Activated CD4-positive, alpha-beta T cell treated with anti-CD3 and anti-CD28 coated beads for 4 hours (primary cell): ENCODE data around the gene TTC28.
"Not testable (repeated sequence)": the region's sequence is repeated elsewhere in the genome, so short reads cannot be mapped to it uniquely, and the experiment has no call there.

Experiments used
- DNase-seq, 2 donors: peaks; one replicate each; pipeline ENCODE4 v3.0.0-alpha.2; 2020

TTC28 gene

DNA sequence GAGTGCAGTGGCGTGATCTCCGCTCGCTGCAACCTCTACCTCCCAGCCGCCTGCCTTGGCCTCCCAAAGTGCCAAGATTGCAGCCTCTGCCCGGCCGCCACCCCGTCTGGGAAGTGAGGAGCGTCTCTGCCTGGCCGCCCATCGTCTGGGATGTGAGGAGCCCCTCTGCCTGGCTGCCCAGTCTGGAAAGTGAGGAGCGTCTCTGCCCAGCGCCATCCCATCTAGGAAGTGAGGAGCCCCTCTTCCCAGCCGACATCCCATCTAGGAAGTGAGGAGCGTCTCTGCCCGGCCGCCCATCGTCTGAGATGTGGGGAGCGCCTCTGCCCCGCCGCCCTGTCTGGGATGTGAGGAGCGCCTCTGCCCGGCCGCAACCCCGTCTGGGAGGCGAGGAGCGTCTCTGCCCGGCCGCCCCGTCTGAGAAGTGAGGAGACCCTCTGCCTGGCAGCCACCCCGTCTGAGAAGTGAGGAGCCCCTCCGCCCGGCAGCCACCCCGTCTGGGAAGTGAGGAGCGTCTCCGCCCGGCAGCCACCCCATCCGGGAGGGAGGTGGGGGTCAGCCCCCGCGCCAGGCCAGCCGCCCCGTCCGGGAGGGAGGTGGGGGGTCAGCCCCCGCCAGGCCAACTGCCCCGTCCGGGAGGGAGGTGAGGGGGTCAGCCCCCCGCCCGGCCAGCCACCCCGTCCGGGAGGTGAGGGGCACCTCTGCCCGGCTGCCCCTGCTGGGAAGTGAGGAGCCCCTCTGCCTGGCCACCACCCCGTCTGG lies 126.4 kb downstream of the TTC28 start:
- not testable (repeated sequence) for DNase-seq

DNA sequence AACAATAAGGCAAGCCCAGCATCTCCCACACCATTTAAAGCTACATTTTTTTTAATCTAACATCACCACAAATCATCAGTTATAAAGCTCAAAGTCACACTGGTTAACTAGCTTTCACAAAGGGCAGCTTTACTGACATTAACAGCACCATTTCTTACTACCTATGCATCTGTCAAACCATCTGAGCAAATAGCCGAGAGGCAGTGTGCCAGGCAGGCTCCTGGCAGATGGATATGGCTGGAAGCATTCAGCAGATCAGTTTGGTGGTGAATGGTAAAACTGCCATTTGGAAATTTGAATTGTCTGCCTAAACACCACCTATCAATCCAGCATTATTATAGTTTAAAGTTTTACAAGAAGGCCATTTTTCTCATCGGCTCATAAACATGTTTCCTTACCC lies 131.2 kb downstream of the TTC28 start:
- no peak for DNase-seq

DNA sequence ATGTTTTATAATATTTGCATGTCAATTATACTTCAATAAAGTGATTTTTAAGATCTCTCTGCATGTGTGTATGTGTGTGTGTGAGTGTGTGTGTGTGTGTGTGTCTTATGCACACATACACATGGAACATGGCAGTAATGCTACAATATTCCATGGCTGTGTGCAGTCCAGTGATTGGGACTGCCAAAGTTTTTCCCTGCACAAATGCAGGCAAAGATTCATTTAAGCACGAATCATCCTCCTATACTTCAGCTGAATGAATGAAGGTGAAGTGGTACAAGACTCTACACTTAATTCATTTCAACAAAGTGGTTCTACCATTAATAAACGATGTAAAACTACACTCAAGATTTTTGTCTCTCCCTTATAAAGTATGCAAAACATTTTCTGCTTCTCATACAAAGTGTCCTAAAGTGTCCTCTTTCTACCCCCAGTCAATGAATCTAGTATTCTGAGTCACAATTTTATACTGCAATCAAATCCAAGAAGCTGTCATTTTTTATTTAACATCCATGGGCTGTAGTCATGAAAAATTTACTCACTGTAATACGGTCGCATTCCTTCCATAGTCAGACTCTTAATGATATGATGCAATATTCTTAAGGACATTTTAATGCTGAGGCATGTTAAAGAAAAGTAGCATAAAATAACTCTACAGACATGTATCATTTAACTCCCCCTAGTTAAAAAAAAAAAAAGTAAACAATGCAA lies 132.4 kb downstream of the TTC28 start:
- no peak for DNase-seq

DNA sequence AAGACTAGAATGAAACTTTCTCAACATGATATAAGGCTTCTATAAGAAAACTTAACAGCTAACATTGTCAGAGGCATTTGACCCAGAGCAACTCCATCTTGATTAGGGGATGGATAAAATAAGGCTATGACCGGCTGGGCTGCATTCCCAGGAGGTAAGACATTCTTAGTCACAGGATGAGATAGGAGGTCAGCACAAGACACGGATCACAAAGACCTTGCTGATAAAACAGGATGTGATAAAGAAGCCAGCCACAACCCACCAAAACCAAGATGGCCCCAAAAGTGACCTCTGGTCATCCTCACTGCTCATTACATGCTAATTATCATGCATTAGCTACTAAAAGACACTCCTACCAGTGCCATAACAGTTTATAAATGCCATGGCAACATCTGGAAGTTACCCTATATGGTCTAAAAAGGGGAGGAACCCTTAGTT lies 135.2 kb downstream of the TTC28 start:
- DNase-seq: no peak

DNA sequence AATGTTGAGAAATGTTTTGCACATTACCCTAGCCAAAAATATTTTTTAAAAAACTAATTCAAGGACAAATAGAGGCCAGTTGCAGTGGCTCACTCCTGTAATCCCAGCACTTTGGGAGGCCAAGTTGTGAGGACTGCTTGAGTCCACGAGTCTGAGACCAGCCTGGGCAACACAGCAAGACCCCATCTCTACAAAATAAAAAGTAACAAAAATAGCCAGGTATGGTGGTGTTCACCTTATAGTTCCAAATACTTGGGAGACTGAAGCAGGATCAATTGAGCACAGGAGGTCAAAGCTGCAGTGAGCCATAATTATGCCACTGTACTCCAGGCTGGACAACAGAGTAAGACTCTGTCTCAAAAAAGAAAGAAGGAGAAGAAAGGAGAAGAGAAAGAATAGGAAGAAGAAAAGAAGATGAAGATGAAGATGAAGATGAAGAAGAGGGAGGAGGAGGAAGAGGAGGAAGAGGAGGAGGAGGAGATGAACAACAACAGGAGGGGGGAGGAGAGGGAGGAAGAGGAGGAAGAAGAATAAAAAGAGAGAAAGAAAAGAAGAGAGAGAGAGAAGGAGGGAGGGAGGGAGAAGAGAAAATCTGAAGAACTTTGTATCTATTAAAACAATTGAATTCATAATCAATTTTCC lies 136.5 kb downstream of the TTC28 start:
- no peak for DNase-seq

DNA sequence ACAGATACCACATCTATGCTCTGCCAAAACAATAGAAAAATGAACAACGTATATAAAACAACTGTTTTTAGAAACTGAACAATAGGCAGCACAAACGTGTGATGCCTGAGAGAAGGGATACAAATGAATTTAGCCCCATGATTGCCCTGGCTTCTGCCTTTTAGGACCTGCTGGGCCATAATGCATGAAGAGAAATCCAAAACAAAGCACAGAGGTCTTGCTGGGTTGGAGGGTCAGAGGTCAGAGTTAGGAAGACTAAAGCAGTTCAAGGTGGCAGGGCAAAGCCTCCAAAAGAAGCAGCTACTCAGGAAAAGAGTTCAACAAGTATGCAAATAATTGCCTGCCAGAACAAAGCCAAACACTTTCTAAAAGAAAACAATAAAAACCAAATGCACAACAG lies 138.5 kb downstream of the TTC28 start:
- no peak for DNase-seq

DNA sequence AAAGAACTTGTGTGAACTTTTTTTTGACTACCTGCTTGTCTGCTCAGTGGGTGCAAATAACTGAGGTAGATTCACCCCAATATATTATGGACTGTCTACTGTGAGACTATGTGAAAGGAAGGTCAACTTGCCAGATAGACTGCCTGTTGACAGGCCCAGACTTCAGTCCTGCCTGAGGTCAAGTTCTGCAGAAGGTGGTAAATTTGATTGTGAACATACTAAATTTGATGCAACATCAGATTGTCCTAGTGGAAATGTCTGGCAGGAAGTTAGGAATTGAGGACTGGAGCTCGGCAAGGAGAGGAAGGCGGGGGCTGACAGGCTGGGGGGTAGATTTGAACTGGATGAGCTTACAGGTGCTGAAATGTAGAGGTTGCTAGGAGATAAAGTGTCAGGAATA lies 140.7 kb downstream of the TTC28 start:
- DNase-seq: no peak

DNA sequence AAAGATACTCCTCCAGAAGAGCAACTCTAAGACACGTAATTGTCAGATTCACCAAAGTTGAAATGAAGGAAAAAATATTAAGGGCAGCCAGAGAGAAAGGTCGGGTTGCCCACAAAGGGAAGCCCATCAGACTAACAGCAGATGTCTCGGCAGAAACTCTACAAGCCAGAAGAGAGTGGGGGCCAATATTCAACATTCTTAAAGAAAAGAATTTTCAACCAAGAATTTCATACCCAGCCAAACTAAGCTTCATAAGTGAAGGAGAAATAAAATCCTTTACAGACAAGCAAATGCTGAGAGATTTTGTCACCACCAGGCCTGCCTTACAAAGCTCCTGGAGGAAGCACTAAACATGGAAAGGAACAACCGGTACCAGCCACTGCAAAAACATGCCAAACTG lies 149.1 kb downstream of the TTC28 start:
- not testable (repeated sequence) for DNase-seq

DNA sequence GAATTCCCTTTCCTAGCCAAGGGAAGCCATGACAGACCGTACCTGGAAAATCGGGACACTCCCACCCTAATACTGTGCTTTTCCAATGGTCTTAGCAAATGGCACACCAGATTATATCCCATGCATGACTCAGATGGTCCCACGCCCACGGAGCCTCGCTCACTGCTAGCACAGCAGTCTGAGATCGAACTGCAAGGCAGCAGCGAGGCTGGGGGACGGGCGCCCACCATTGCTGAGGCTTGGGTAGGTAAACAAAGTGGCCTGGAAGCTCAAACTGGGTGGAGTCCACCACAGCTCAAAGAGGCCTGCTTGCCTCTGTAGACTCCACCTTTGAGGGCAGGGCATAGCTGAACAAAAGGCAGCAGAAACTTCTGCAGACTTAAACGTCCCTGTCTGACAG lies 150.5 kb downstream of the TTC28 start:
- DNase-seq: not testable (repeated sequence)

DNA sequence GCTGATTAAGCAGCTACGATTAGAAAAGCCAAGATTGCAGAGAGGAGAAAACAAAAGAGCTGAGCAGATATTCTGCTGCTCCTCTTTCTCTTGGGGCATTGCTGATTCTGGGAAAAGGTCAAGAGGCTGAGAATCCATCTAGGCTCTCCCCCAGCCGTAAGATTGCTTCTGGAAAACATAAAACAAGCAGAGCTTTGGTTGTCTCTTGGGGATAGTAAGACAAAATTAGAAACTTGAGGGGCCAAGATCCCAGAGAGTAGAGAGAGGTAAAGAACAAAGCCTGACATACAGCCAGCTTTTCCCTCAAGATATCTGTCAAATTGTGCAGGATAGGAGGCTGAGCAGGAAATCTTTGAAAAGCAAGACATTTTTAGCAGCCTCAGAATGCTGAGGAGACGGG lies 158.2 kb downstream of the TTC28 start:
- DNase-seq: no peak

DNA sequence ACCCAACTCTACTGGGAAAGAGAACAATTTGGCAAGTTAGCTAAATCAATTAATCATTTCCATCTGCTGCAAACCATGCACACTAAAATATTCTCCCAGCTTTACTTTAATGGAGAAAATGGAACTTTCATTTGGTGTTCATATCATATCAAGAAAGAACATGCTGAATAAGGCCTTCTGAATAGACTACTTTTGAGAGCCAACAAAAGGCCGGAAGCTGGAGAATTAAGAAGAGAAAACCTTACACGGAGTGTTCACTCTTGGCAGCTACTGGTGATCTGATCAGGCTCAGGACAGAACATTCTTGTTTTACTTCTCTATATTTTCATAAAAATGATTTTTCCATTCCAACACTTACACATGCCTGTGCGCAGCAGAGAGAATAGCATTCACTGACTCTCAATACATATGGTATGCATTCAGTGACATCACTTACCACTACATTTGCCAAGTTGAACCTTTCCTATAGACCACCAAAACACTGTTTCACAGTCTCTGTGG lies 165.3 kb downstream of the TTC28 start:
- DNase-seq: no peak

DNA sequence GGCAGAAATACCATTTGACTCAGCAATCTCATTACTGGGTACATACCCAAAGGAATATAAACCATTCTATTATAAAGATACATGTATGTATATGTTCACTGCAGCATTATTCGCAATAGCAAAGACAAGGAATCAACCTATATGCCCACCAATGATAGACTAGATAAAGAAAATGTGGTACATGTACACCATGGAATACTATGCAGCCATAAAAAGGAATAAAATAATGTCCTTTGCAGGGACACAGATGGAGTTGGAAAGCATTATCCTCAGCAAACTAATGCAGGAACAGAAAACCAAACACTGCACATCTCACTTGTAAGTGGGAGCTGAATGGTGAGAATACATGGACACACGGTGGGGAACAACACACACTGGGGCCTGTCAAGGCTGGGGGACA lies 167.3 kb downstream of the TTC28 start:
- not testable (repeated sequence) for DNase-seq

DNA sequence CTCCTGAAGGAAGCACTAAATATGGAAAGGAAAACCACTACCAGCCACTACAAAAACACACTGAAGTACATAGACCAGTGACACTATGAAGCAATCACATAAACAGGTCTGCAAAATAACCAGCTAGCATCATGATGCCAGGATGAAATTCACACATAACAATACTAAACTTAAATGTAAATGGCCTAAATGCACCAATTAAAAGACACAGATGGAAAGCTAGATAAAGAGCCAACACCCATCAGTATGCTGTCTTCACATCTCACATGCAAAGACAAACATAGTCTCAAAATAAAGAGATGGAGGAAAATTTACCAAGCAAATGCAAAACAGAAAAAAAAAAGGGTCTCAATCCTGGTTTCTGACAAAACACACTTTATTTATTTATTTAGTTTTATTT lies 171.7 kb downstream of the TTC28 start:
- no peak for DNase-seq

DNA sequence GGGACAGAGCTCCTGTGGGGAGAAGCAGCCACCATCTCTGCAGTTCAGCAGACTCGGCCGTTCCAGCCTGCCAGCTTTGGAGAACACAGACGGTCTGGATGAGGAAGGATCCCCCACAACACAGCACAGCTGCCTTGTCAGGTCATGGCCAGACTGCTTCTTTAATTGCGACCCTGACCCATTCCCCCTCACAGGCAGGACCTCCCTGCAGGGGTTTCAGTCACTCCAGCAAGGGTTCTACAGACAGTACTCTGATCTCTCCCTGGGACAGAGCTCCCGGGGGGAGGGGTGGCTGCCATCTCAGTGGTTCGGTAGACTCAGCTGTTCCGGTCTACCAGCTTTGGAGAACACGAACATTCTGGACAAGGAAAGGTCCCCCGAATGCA lies 173.5 kb downstream of the TTC28 start:
- DNase-seq: no peak

DNA sequence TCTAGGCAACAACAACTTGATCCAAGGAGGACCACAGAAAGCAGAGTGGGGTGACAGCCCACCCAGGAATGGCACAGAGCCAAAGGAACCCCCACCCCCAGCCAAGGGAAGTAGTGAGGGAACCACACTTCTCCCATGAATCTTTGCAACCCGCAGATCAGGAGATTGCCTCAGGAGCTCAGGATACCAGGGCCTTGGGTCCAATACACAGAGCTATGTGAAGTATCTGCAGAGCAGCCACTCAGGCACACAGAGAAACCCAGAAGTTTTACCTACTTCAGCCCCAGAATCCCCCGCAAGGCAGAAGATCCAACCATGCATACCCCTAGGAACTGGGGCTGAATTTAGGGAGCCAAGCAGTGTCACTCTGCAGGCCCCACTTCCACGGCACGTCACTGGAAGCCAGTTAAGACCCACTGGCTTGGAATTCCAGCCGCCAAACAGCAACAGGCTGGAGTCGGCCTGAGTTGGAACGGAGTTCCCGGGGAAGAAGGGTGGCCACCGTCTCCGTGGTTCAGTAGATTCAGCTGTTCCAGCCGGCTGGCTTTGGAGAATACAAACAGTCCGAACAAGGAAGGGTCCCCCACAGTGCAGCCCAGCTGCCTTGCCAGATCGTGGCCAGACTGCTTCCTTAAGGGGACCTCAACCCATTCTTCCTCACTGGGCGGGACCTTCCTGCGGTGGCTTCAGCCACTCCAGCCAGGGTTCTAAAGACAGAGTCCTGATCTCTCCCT lies 174.1 kb downstream of the TTC28 start:
- DNase-seq: no peak

DNA sequence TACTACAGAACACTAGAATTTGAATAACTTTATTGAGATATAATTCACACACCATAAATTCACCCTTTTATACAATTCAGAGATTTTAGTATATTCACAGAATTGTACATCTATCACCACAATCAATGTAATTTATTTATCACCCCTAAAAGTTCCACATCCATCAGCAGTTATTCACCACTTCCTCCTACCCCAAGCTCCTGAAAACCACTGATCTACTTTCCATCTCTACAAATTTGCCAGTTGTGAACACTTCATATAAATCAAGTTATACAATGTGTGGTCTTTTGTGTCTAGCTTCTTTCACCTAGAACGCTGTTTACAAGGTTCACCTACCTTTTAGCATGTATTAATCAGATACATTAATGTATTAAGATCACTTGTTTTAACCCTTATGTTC lies 179.6 kb downstream of the TTC28 start:
- DNase-seq: no peak

DNA sequence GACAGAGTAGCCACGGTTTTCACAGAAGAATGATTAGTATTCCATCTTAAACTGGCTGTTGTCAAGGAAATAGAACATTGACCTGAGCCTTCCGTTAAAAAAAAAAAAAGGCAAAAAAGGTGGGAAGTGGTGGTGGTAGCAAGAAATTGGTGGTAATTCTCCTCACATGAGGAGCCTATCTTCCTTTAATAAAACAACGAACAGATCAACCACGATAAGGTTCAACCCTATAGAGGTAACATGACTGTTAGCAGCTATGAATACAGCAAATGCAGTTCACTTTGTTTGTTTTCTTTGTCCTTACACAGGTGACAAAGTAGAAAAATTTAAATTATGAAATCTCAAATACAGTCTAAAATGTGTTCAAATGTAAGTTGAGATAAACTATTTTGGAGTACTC lies 181.6 kb downstream of the TTC28 start:
- DNase-seq: no peak

DNA sequence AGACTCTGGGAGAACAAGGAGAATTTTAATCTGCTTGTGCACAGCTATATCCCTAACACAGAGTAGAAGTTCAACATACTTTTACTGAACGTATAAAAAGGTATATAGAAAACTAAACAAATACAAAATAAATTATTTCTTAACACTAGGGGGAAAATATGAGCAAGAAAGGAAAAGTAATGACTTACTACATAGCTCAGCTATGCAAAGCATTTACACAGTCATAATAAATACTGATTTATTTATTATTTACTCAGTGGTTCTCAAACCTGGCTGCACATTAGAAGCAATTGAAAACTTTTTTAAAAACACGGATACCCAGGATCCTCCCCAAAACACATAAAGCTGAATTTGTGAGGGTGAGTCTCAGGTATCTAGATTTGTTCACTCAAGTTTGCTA lies 182.5 kb downstream of the TTC28 start:
- DNase-seq: no peak

DNA sequence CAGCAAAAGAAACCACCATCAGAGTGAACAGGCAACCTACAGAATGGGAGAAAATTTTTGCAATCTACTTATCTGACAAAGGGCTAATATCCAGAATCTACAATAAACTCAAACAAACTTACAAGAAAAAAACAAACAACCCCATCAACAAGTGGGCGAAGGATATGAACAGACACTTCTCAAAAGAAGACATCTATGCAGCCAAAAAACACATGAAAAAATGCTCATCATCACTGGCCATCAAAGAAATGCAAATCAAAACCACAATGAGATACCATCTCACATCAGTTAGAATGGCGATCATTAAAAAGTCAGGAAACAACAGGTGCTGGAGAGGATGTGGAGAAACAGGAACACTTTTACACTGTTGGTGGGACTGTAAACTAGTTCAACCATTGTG lies 188.4 kb downstream of the TTC28 start:
- DNase-seq: not testable (repeated sequence)

DNA sequence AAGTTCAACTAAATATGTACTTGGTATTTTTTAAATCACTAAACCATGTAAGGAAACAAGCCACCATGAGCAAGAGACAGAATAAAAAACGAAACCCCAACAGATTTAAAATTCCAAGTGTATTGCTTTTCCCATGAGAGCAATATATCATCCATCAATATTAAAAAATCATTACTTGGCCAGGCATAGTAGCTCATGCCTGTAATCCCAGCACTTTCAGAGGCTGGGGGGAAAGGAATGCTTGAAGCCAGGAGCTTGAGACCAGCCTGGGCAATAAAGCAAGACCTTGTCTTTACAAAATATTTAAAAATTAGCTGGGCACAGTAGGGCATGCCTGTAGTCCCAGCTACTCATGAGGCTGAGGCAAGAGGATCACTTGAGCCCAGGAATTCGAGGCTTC lies 190.8 kb downstream of the TTC28 start:
- DNase-seq: no peak

DNA sequence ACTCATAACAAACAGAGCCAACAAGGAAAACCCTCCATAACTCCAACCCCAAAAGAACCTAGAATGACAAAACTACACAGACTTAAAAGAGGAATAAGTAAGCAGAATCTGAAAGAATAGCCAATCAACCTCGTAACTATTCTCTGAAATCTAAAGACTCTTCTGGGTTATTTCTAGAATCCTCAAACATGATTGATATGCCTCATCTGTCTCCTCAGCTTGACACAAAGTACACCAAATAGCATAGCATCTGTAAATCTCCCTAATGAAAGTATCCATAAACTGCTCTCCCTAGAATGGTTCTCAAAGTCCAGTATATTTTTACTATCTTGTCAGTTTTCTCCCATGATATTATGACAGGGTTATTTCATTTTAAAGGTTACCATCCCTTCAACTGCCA lies 195.0 kb downstream of the TTC28 start:
- no peak for DNase-seq

DNA sequence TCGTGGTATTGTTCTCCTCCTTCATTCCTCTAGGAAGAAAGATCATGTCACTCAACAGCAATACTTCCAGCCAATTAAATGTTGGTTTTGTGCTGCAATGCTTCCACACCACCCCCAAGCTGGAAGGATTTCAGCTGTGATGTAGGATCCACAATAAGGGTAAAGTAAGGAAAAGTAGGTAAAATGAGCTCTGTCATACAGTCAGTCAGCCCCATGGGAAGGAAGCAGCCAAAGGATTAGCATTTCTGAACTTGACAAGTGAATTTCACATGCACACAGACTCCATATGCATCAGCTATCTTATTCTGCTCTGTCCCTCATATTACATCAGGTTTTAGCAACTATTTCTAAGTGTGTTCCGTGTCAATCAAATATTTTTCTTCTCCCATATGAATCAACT lies 197.9 kb downstream of the TTC28 start:
- DNase-seq: no peak

DNA sequence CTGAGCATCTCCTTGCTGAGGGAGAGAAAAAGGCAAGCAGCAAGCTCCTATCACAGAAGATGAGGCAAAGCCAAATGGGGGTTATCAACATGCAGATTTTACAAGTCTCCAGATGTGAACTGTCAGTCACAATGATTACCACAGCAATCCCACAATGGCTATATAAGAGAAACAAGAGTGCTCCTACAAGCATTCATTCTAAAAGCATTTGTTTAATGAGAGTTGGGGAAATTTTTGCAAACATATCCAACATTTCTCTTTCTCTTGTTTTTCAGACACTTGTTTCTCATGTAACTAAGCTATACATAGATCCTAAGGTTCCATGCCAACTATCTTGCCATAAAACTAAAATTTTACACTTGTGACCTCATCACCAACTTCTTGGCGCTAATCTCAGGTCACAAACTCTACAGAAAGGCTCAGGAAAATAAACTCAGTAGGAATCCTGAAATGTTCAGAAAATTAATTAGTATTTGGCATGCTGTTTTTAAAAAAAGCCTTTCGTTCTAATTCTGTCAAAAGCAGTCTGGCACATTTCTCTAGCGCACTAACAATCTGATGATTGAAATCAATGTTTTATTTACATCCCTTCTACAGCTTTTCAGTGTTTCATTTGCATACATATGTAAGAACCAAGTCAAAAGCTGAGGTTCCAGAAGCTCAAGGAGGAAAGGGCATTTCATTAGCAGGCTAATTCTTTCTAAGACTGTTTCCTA lies 199.5 kb downstream of the TTC28 start:
- no peak for DNase-seq
